HG03139 (cell line): ENCODE measurements around the gene TSPAN1.

ENCODE experiments used
- ATAC-seq: cut with Tn5 transposase; IDR thresholded peaks from one replicate; pipeline ENCODE4 v1.9.1; 2021; ENCODE audit not compliant: unreplicated experiment

Gene TSPAN1

DNA sequence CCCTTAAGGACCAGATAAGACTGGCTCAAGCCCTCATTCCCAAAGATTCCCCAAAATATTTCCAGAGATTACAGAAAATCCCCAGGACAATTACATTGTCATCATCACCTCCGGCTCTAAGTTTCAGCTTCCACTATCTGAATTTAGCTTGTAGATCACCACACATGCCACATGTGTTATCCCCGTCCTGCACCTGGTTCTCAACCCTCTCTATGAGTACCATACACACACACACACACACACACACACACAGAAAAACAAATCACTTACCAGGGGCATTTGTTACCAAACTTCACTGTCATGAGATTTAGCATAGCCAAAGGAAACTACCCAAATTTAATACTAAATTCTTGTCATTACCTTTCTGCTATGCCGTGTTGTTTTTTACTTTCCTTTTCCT lies 15.4 kb upstream of the TSPAN1 start:
- ATAC-seq, result no peak

DNA sequence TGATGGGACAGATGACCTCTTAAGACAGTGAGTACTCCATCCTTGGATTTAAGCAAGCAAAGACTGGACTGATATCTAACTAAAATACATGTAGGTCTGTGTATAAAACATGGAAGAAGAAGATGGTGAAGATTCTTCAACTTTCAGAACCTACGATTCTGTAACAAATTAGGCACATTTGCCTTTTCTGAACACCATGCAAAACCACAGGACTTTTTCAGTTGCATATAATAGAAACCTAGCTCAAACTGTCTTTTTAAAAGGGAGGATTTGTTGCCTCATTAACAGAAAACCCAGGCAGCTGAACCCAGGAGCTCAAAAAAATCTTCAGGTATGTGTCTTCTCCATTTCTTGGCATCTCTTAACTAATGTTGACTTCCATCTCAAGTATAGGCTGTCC lies 14.7 kb upstream of the TSPAN1 start:
- ATAC-seq, result no peak

DNA sequence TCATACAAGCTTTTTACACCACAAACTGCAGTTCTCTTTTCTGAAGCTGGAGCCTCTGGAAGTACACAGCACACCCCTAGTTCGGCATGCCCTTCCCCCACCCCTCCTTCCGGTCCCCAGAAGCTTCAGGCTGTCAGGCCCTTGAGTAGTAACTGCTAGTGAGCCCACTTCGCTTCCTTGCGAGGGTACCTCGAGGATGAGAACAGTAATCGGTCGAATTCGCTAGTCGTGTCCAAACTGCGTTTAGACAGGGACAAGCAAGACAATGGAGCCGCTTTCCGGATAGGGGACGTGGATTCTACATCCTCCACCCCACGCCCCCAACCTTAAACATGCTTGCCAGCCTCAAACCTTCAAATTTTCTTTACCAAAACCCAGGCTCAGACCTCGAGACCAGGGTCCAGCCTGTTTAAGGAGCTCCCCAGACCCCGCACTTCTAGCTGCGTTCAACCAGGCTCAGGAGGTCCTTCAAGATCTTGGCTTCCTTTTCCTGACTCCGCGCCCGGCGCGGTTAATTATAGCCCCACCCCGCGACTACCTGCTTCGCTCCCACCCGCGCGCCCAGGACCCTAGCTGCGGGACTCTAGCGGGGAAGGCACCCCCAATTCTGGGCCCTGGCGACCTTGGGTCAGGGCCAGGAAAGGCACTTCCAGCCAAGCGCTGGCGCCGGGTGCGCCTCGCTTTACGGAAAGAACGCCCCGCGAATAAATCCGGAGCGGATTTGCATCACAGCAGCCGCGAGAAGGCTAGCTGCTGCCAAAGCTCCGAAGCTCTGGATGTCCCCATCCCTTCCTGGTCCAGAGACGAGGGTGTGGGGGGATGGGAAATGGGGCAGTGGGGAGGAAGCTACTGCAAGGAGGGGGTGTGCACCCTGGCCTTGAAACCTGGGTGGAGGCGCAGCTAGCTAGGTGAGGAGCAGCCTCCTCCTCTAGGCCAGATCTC lies 8.1 kb upstream of the TSPAN1 start:
- ATAC-seq, result no peak

DNA sequence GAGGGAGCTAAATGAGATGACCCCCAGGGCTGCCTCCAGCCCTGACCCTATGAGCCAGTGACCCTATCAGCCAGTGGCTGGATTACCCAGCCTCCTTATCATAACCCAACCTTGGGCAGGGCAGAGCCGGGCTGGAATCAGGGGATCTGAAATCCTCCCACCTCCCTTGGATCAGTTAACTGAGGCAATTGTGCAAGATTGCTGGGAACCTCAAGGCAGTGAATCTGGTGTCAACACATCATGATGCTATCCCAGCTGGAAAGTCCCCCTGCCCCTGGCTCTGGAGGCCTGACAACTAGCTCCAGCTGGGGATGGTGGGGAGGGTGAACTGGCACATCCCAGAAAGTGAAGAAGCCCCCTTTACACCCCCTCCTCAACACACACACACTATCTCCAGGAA lies 6.4 kb upstream of the TSPAN1 start:
- ATAC-seq, result no peak

DNA sequence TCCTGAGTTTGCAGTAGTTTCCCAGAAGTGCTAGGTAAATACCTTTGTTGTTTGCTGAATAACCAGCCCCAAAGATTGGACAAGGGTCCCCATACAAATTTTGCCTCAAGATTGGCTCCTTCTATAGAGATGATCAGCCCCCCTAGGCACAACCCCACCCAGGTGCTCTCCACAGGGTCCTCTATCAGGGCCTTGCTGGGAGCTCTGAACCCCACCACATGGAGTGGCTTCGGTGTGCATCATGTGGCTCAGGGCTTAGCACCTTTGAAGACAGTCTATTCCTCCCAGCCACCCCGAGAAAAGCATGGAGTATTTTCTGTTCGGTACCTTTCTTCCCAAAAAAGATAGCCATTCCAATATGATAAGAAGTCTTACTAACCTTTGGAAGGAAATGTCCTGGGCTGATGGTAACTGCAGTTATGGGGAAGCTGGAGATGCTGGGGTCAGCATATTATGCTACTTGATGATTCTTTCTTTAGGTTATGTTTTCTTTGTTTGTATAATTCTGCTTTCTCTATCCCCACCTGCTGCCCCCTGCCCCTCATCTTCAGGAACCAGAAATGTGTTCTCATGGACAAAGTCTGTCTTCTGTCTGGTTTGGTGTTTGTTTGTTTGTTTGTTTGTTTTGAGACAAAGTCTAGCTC lies 5.0 kb upstream of the TSPAN1 start:
- no peak for ATAC-seq

DNA sequence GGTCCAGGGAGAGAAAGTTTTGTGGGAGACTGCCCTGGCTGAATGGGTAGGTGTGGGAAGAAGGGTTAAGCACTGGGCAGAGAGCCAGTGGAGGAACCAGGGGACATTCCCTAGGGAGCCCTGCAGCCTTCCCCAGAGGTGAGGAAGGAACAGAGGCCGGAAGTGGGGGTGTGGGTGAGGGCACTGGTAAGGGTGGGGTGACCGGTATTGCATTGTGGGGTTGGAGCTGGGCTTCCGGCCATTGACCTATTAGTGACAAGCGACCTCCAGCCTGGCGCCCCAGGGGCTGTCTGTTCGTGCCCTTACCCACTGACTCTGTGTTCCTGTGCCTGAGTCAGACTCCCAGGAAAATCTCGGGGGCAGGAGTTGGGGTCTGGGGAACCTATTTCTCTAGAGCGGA lies 3.5 kb upstream of the TSPAN1 start:
- no peak for ATAC-seq

DNA sequence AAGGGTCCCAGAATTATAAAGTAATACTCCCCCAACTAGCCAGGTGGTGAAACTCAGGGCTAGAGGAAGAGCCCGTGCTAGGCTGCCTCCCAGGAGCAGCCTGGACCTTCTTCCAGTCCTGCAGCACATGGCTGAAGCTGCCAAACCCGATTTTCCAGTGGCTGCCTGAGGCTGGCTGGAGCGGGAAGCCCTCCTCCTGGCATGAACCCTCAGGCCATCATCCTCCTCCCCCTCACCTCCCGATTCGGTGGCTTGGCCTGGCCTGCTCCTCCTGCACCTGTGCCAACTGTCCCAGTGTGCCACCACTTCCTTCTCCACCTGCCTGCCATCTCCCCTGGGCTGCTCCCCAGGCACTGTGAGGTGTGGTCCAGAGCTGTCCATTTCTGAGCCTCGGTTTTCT lies 3.0 kb upstream of the TSPAN1 start:
- ATAC-seq, result no peak

DNA sequence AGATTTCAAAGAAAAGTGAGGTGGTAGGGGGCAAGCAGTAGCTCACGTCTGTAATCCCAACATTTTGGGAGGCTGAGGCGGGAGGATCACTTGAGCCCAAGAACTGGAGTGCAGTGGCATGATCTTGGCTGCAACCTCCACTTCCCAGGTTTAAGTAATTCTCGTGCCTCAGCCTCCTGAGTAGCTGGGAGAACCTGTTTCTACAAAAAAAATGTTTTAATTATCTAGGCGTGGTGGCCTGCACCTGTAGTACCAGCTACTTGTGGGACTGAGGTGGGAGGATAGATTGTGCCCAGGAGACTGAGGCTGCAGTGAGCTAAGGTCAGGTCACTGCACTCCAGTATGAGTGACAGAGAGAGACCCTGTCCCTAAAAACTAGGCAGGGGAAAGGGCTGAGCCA lies 2.6 kb upstream of the TSPAN1 start:
- no peak for ATAC-seq

DNA sequence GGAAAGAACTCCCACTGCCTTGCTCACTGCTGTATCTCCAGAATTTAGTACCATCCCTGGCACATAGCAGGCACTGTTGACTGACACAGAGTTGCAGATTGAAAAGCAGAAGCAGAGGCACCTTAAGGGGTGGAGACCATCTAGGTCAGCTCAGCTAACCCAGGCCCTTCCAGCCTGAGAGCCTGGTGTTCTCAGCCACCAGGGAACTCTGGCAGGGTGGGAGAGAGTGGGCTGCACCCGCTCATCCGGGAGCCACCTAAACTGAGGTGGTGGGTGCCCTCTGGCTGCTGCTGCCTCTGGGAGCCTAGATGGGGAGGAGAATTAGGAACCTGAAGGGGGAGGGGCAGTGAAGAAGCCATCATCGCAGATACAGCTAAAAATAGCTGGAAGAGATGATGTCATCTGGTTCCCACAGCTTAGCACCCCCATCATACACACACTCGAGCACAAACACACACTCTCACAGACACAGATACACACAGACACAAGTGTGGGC lies 1.5 kb upstream of the TSPAN1 start:
- no peak for ATAC-seq

DNA sequence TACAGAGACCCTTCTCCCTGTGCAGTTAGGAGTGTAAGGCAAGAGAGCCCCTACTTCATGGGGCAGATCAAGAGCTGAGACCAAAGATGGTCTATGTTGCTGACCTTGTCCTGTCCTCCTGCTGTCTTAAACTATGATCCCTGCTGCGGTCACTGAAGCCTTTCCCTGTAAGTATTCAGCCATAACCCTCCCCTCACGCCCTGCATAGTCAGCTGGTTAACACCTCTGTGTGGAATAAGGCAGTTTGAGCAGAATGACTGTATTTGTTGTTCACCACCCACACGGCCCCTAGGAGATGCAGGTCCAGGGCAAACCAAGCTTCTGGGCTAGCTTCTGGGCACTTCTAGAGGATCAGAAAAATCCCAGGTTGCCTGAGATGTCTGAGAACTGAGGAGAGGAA lies 356 bp downstream of the TSPAN1 start:
- no peak for ATAC-seq

DNA sequence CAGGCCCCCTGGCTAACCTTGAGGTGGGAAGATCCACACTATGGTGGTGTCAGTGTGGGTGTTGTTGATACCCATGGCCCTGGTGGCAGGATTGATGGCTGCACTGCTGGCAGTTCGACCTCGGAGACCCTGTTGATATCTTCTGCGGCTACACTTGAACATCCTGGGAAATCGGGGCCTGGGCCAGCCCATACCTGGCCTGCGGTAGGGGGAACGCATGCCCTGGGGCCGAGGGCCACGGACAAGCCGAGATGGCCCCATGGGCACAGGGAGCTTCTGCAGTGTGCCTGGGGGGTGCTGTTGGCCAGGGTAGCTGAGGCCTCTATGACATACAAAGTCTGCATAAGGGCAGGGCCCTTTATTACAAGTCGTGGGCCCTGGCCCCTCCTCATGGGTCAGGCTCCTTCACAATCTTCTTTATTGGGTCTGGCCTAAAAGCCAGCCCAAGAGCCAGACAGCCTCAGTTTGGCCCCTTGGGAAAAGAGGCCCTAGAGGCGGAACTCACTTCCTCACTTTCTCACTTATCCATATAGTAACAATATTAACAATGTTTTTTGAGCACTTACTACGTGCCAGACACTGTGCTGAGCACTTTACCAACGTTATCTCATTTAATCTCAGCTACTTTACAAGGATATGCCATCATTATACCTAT lies 1.5 kb downstream of the TSPAN1 start, which contains the start of gene P3R3URF:
Gene P3R3URF, minus strand, starts transcription at position 278 of the 655 bp plus-strand sequence. Its CDS starts 17 bp downstream, at position 261.
- no peak for ATAC-seq

DNA sequence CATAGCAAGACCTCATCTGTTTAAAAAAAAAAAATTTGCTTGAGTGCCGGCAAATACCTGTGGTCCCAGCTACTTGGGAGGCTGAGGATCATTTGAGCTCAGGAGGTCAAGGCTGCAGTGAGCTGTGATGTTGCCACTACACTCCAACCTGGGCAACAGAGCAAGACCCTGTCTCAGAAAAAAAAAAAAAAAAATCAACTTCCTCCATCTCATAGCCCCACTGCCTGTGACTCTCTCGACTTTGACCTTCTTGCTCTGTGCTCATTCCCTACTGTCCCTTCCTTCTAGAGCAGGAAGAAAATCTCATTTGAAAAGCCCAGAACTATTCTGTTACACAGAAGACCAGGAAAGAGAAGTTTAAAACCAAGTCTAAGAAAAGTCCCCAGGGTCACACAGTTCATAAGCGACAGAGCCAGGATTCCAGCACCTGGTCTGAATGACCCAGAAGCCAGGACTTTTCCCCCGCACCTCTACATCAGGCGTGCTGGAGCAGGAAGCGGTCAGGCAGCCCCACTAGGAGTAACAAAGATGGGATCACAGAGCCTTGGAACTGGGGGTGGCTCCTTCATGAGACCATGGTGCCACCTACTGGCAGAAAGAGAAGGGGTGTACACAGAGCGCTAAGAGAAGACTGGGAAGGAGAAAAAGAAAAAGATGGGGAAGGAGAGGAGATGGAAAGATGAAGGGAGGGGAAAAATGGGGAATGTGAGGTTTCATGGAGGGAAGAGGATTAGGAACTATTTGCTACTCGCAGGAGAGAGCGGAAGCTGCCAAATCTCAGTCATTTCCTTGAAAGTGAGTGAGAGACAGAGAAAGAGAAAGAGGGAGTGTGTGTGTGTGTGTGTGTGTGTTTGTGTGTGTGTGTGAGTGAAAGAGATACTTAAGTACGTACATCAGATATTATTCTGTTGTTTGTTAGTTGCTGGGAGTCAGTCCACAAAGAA lies 4.5 kb downstream of the TSPAN1 start:
- ATAC-seq, result no peak

DNA sequence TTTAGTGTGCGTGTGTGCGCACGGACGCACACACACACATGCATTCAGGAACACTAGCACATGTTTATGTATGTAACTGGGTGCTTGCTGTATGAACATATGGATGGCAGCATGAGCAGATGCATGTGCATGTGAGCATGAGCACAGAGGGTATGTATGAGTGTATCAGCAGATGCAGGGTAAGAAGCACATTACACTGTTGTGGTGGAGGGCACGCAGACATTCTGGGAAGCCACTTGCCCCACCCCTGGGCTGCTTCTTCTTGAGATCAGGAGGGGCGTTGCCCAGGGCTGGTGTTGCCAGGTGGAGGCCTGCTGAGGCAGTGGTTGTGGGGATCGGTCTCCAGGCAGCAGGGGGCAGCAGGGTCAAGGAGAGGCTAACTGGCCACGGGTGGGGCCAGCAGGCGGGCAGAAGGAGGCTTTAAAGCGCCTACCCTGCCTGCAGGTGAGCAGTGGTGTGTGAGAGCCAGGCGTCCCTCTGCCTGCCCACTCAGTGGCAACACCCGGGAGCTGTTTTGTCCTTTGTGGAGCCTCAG lies 5.3 kb downstream of the TSPAN1 start:
- no peak for ATAC-seq

DNA sequence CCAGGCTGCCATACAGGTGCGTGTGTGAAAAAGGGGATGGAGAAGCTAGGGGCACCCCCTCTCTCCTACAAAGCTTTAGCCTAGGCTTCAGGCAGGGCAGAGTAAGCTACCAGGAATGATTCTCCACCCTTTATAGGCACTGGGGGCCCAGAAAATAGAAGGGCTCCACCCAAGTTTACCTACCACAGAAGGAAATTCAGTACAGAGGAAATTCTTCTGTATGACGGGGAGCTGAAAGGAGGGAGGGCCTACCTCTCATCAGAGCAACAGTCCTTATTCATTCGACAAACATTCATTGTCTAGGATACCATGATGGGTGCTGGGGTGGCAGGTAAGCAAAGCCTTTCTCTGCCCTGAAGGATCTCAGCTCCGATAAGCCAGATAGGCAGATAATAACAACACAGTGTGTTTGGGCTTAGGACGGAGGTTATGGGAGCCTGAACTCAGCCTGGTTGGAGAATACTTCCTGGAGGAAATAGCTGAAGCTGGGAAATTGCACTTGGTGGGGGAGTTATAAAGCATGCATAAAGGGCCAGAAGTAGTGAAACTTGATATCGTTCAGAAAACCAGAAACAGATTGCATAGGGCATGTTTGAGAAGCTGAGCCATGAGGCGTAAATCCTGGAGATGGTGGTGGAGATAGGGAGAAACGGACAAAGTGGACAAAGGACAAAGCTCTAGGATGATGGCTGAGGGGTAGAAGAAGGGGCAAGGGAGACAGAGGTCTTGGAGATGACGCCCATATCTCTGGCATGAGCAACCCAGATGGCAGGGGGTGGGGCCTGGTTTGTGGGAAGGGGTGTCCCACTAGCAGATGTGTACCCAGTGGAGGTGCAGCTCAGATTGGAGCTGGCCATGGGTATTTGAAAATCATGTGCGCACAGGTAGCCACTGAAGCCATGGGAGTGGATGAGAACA lies 6.7 kb downstream of the TSPAN1 start:
- ATAC-seq, result no peak

DNA sequence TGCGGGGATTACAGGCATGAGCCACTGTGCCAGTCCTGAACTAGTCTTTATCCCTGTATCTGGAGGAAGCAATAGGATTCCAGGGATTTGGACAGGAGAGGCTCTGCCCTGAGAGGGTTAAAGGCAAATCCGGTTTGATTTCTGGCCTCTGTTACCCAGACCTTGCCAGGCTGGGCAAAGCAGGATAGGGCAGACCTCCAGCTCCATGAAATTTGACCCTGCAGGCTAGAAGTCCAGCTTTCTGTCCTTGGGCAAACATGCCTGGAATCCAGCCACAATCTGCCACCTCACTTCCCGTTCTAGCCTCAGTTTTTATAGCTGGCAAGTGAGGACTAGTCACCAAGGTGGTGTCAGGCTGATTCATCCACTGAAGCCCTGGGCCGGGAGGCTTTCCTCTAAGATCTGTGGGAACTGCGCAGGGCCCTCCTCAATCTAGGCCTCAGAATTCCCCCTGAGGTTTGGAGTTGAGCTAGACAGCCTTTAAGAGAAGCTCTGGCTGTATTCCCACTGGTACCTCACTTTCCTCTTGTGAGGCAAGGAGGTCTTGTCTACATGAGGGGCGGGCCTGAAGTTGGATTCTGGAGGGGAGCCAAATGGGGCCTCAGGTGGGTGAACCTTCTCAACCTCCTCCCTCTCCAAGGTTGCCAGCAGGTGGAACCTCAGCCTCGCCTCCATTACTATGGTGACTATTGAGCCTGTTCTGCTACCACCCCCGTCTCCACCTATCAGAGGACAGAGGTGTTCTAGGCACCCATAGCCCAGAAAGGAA lies 8.4 kb downstream of the TSPAN1 start:
- no peak for ATAC-seq

DNA sequence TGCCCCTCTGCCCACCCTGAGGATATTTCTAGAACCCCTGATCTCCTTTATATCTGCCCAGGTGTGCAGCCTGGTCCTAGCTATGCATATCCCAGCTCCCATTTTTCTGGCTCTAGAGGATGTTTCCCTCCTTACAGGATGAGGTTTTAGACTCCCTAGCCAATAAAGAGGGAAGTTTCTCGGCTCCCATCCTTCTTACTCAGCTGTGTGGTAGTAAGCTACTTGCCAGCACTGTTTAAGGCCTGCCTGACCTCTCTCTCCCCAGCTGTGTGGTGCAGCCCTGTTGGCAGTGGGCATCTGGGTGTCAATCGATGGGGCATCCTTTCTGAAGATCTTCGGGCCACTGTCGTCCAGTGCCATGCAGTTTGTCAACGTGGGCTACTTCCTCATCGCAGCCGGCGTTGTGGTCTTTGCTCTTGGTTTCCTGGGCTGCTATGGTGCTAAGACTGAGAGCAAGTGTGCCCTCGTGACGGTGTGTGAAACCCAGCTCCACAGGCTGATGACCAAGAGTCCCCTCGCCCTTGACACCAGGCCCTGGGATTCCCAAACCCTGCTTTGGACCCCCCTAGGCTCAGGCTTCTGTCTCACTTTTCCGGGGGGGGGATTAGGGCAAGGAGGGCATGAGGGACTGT lies 9.2 kb downstream of the TSPAN1 start:
- ATAC-seq, result no peak

DNA sequence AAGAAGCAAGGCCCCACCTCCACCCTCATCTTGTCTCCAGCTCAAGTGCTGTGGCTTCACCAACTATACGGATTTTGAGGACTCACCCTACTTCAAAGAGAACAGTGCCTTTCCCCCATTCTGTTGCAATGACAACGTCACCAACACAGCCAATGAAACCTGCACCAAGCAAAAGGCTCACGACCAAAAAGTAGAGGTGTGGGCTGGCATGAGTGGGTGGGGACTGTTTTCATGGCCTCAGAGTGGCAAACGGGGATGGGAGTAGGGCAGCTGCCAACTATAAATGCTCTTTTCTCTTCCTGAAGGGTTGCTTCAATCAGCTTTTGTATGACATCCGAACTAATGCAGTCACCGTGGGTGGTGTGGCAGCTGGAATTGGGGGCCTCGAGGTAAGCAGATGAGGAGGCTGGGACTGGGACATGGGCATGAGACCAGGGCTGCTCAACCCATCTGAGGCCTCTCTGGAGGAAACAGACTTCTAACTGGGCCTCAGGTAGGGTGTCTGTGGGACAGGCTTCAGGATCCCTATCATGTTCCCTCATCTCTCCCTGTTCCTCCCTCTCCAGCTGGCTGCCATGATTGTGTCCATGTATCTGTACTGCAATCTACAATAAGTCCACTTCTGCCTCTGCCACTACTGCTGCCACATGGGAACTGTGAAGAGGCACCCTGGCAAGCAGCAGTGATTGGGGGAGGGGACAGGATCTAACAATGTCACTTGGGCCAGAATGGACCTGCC lies 10.2 kb downstream of the TSPAN1 start:
- no peak for ATAC-seq
